ENCODE data around the gene ZNF575. TPM values are rescaled to one million over a fixed set of nuclear protein-coding genes. Genes with fewer than 3 reads are reported as not detected.
A peak's percentile ranks its signal among the peaks of the same experiment; 100 is the strongest.
"Not testable (repeated sequence)": the region's sequence is repeated elsewhere in the genome, so short reads cannot be mapped to it uniquely, and the experiment has no call there.

Gene ZNF575
- total RNA-seq, 1 donor from 2014 or later = 1.7 TPM

DNA sequence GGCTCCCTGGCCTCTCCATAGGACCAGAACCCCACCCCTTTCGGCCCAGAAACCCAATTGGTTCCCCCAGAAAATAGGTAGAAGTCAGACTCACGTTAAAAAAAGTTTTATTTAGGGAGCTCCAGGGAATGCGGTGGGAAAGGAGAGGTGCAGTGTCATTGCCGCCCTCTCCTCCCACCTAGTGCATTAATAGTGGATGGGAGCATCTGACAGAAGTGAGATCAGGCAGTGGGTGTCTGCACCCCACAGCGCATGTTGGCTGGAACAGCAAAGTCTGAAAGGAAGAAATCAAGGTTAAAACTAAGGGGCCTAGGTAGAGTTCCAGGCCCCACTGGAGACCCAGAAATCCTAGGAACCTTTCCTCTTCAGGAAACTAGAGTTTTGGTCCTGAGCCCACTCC, 26.4 kb upstream of the ZNF575 start:
- intact Hi-C loops (cut with DNase I) = no loop called here

DNA sequence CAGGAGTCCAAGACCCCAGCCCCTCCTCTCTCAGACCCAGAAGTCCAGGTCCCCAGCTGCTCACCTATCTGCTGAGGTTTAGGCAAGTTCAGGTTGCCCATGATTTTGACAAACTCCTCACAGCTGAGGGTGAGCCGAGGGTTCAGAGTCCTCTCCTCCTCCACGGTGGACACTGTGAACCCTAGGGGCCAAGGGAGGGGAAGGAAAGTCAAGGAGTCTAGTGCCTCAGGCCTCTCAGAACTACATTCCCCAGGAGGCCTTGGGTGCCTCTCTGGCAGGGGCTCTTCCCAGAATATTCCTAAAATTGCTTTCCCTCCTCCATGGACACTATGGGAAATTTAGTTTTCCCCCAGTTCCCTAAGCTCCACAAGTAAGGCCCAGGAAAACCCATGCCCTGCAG, 25.1 kb upstream of the ZNF575 start:
- intact Hi-C loops (cut with DNase I) = no loop called here
- no peak for DNase-seq (ENCODE audit: low spot score)

More for the DNA sequence above, 26.4 kb upstream of the ZNF575 start:
- DNase-seq (ENCODE audit: low spot score) = no peak

DNA sequence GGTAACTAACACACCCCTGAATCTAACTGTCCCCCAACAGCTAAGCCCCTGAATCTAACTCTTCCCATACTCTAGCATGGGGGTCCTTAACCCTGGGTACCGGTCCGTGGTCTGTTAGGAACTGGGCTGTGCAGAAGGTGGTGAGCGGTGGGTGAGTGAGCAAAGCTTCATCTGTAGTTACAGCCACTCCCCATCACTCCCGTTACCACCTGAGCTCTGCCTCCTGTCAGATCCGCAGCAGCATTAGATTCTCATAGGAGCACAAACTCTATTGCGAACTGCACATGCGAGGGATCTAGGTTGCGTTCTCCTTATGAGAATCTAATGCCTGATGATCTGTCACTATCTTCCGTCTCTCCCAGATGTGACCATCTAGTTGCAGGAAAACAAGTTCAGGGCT, 22.3 kb upstream of the ZNF575 start:
- intact Hi-C loops (cut with DNase I) = no loop called here
- no peak for DNase-seq (ENCODE audit: low spot score)

DNA sequence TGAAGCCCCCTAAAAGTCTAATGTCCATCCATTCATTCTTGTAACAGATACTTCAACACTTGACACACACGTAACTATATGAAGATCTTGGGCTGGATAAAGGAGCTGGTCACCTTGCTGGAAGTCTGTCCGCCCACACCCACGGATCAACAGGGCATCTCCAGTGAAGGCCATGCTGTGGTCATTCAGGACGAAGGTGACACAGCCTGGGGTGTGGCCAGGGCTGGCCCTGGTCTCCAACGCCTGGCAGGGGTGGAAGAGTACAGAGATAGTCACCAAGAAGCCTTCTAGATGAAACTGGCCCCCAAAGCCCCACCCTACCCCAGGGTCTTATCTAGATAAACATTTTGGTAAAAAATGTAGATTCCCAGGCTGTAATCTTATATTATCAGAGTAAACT, 21.7 kb upstream of the ZNF575 start:
- intact Hi-C loops (cut with DNase I) = no loop called here
- no peak for DNase-seq (ENCODE audit: low spot score)

DNA sequence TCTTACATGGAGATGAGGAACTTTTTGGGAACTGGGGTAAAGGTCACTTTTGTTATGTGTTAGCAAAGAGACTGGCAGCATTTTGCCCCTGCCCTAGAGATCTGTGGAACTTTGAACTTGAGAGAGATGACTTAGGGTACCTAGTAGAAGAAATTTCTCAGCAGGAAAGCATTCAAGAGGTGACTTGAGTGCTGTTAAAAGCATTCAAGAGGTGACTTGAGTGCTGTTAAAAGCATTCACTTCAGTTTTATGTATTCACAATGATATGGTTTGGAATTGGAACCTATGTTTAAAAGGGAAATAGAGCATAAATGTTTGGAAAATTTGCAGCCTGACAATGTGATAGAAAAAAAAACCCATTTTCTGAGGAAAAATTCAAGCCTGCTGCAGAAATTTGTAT, 20.6 kb upstream of the ZNF575 start:
- DNase-seq (ENCODE audit: low spot score); intact Hi-C loops (cut with DNase I): not testable (repeated sequence)

DNA sequence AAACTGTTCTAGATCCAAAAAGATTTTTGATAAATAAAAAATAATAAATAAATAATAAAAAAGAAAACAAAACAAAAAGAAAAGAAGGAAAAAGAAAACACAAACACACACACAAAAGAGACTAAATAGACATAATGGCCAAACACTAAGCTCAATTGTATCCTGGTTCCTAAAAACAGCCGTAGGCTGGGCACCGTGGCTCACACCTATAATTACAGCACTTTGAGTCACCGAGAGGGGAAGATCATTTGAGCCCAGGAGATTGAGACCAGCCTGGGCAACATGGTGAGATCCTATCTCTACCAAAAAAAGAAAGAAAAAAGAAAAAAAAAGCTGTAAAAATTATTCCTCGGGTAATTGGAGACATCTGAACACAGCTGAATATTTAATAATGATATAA, 14.9 kb upstream of the ZNF575 start:
- no peak for DNase-seq (ENCODE audit: low spot score)
- intact Hi-C loops (cut with DNase I) = no loop called here

DNA sequence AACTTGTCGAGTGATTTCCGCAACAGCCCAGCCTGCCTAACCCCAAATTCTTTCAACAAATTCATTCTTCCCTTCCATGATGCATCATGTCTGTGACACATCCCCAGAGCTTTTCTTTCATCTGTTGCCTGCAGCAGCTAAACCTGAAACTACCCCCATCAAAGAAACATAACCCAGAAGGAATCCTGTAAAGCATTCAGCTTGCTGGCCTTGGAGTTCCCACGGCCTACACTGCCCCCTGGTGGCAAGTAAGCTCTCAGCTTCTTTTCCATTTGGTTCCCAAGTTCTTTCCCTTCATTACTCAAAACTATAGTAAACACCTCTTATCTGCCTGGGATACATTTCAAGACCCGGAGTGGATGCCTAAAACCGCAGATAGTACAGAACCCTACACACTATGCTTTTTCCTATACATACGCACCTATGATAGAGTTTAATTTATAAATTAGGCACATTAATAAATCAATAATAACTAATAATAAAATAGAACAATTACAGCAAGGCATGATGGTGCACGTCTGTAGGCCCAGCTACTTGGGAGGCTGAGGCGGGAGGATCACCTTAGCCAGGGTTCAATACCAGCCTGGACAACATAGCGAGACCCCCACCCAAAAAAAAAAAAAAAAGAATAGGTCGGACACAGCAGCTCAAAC, 13.4 kb upstream of the ZNF575 start:
- intact Hi-C loops (cut with DNase I) = loop anchor here (1.0 kb wide), 1 partner anchor 72 kb away; no protein-coding TSS in a partner anchor
- DNase-seq (ENCODE audit: low spot score) = peak; percentile 85

DNA sequence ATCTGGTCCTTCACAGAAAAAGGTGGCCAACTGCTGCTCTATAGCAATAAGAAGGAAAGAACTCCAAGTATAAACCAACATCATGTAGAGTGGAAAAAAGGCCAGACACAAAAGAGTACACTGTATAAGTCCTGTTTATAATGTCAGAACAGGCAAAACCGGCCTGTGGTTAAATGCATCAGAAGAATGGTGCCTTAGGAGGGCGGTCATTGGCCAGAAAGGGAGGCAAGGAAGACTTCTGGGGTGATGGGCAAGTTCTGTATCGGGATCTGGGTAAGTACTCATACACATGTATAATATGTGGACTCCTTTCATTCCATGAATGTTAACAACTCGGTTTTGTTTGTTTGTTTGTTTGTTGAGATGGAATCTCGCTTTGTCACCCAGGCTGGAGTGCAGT, 10.1 kb upstream of the ZNF575 start:
- no peak for DNase-seq (ENCODE audit: low spot score)
- intact Hi-C loops (cut with DNase I) = no loop called here

DNA sequence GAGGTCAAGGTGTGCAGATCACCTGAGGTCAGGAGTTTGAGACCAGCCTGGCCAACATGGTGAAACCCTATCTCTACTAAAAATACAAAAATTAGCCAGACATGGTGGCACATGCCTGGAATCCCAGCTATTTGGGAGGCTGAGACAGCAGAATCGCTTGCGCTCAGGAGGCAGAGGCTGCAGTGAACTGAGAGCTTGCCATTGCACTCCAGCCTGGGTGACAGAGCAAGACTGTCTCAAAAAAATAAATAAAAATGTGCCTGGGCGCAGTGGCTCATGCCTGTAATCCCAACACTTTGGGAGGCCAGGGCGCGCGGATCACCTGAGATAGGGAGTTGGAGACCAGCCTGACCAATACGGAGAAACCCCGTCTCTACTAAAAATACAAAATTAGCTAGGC, 9.3 kb upstream of the ZNF575 start:
- intact Hi-C loops (cut with DNase I) = not testable (repeated sequence)

DNA sequence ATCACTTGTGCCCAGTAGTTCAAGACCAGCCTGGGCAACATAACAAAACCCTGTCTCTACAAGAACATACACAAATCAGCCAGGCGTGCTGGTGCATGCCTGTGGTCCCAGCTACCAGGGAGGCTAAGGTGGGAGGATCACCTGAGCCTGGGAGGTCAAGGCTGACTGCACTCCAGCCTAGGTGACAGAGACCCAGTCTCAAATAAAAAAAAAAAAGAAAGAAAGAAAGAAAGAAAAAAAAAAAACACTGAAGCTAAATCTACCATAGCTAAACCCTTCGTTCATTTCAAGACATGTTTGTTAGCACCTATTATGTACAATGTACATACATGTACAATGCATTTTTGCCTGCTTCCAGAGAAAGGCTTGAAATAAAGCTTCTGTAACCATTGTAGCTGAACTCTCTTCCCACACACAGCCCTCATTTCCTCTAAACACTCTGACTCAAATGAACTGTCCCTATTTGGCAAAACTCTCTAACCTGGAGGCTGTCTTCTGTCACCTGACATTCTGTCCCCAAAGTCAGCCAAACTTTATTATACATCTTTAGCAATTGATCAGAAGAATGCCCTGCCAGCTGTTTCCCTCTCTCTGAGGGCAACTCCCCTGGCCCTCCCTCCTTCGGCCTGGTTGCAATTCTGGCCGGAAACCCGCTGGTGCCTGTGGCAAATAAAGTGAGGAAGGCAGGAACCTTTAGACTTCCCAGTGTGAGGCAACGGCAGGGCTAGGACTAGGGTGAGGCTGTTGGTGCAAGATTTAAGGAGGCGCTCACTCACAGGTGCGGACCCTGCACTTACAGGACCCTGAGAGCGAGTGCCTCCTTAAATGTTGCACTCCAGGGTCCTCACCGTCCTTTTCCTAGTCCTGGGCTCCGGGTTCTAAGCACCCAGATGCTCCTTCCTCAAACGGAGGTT, 7.8 kb upstream of the ZNF575 start:
- intact Hi-C loops (cut with DNase I) = no loop called here
- no peak for DNase-seq (ENCODE audit: low spot score)

More for the DNA sequence above, 9.3 kb upstream of the ZNF575 start:
- DNase-seq (ENCODE audit: low spot score) = not testable (repeated sequence)

DNA sequence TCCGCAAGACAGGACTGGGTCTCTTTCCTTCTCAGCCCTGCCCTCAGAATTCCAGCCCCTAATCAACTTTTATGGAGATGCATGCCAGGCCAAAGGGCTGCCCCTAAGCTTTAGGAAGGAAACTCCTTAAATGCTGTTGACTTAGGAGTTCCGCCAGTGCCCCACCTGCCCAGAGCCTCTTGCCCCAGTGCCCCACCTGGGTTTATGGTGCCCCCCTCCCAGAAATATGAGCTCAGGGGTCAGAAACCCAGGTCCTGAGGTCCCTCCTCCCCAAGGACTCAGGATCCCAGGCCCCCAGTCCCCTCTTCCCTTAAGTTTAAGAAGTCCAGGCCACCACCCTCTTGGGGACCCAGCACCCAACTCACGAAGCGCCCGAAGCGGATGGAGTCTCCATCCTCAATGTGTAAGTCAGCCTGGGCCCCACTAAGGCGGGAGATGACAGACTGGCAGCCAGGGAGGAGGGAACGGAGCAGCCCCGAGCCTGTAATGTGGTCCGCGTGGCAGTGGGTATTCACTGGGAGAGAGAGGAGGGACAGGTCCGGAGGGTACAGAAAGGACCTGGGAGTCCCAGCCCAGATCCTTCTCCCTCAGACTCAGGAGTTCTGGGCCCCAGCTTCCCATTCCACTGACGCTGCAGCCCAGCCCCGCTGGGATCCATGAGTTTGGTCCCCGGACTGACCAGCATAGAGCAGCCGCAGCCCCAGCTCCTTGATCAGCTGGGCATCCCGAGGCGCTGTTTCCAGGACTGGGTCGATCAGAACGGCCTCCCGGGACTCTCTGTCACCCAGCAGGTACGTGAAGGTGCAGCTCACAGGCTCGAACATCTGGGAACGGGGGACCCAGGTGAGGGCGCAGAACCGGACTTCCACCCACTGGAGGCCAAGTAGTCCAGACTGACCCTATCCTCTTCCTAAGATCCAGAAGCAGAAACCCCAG, 6.9 kb upstream of the ZNF575 start:
- no peak for DNase-seq (ENCODE audit: low spot score)
- intact Hi-C loops (cut with DNase I) = no loop called here

DNA sequence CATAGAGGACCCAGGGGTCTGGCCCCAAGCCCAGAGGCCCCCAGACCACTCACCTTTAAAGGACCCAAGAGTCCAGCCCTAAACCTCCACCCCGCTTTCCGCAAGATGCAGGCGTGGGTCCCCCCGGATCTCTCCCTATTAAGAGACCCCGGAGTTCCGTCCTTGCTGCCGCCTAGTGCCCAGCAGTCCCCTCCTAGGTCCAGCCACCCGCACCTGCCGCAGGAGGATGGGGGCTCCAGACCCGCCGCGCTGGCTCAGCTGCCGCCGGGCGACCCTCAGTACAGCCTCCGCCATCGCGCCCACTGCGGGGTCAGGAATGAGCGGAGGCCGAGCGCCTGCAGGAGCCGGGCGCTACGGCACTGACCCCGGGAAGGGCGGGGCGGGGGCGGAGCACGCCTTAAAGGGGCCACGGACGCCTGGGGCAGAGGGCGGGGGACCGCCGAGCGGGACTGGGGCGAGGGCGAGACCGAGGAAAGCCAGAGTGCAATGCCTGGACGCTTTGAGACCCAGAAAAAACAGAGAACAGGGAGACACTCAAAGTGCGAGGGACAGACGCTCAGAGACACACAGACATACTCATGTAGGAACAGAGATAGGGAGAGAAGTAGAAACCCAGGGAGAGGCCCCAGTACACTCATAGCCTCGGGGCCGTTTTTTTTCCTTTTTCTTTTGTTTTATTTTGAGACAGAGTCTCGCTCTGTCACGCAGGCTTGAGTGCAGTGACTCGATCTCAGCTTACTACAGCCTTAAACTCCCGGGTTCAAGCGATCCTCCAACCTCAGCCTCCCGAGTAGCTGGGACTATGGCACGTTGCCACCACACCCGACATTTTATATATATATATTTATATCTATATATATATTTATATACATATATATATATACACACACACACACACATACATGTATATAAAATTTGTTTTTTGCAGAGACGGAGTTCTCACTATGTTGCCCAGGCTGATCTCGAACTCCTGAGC, 5.8 kb upstream of the ZNF575 start, which contains the start of gene ETHE1:
ETHE1 (minus strand) TSS at position 318 of the 976 bp plus-strand sequence; CDS start at position 294, 24 bp downstream.
- intact Hi-C loops (cut with DNase I) = no loop called here
- DNase-seq (ENCODE audit: low spot score) = peak; percentile 92

DNA sequence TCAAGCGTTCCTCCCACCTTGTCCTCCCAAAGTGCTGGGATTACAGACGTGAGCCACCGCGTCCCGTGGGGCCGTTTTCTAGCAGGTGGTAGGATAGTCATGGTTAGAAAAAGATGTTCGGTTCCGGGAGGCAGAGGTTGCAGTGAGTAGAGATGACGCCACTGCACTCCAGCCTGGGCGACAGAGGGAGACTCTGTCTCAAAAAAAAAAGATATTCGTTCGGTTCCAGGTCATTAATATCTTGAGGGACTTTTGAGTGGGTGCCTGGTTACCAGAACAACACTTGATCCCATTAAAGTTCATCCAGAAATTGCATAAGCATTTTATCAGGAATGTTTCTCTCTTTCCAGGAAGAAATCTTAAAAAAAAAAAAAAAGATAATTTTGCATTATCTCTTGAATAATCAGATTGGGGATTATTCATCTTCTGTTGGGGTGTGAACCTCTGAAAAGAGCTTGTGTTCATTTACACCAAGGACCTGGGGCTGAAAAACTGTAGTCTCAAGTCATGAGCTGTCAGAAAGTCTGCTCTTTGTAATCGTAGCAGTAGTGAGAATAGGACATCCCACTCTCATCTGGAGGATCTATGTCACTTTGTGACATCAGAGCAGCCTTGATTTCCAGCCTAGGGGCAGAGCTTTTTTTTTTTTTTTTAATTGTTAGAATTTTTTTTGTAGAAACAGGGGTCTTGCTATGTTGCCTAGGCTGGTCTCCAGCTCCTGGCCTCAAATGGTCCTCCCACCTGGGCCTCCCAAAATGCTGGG, 4.9 kb upstream of the ZNF575 start:
- intact Hi-C loops (cut with DNase I) = no loop called here
- no peak for DNase-seq (ENCODE audit: low spot score)

DNA sequence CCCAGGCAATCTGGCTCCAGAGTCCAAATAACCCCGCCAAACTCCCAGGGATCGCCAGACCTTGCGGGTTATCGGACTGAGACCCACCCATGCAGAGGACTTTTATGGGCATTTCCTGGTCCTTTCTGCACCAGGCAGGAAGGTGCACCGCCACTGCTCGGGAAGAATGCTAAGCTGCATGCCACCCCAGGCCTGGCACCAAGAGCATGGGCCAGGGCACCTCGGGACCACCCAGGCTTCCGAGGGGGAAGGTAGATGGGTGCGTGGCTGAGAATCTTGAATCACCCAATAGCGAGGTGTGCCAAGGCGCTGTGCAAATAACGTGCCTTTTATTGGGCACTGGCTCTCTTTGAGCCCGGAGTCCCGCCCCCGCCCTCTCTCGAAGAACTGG, 422 bp upstream of the ZNF575 start:
- intact Hi-C loops (cut with DNase I) = loop anchor here (10.0 kb wide), 1 partner anchor 252 kb away; the partner anchor contains the start of gene KCNN4
- DNase-seq (ENCODE audit: low spot score) = no peak

DNA sequence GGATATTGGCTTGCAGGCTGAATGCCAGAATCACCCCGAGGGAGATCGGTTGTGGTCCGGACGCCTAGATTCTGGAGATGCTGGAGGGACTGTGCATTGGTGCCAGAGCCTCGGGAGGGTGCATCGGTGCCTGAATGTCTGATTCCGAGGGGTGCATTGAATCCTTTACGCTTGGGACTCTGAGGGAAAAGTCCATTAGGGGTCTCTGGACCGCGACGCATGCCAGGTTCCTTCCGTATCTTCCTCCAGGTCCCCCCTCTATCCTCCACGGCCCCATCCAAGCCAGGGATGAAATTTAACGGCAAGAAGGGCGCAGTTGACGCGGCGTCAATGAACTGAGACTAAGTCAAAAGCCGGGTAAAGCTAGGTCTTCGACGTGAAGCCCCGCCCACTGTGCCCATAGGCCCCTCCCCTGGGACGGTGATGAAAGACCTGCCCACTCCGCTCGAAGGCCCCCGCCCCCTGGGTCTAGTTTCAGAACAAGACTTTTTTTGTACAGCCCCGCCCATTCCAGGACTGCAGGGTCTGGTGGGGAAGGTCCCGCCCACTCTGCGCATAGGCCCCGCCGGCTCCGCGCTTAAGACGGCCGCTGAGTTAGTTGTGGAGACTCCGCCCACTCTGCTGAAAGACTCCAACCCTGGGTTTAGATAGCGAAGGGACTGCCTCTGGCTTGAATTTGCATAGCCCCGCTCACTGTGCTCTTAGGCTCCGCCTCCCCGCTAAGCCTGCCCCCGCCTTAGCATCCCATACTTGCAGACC, 737 bp downstream of the ZNF575 start:
- DNase-seq (ENCODE audit: low spot score) = peak; percentile 98
- intact Hi-C loops (cut with DNase I) = loop anchor here (2.0 to 10.0 kb wide), 2 partner anchors 63 to 251 kb away; partner anchors contain the start of genes IRGQ, KCNN4 and ZNF576

DNA sequence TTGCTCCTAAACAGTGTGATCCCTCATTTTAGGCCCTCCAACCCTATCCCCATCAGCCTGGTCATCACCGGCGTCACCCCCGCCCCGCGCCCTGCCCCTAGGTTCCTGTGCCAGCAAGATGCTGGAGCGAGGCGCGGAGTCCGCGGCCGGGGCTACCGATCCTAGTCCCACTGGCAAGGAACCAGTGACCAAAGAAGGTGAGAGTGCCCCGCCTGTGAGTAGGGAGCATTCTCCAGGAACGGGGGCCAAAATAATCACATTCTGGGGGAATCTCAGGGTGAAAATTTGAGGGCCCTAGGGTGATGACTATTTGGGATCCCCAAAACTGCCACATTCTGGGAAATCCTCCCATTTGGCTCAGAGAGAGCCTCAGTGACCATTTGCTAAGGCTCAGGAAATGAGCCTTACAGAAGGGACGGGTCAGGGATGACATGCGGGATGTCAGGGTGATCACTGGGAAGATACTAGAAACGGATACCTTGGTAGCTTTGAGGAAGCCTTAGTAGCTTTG, 1.4 kb downstream of the ZNF575 start:
- intact Hi-C loops (cut with DNase I) = loop anchor here (2.0 to 10.0 kb wide), 2 partner anchors 62 to 250 kb away; partner anchors contain the start of genes IRGQ, KCNN4 and ZNF576
- DNase-seq (ENCODE audit: low spot score) = no peak

All from cardiac septum (tissue), 1 donor.